SK-N-SH treated with all-trans-retinoic acid at 6 μM for 48 hours (cell line): ENCODE results near the gene TBCK.
A peak's percentile ranks its signal among the peaks of the same experiment; 100 is the strongest.

Experiments
- ATAC-seq: fragments of 200-7000 bp; cut with Tn5 transposase; 3 replicates; pipeline ENCODE4 v1.9.1; 2020; ENCODE audit warnings: mild to moderate bottlenecking, moderate library complexity
- BACH2 ChIP-seq: fragments of 250-450 bp; sonication (Bioruptor Pico); IDR thresholded peaks from 2 replicates; pipeline ENCODE4 v1.9.0; 2021; ENCODE audit warnings: mild to moderate bottlenecking, borderline replicate concordance
- CSDC2 ChIP-seq: fragments of 250-450 bp; sonication (Bioruptor Pico); IDR thresholded peaks from 2 replicates; pipeline ENCODE4 v1.5.0; 2020; ENCODE audit warnings: mild to moderate bottlenecking, moderate library complexity
- ESRRG ChIP-seq: fragments of 250-450 bp; sonication (Bioruptor Pico); IDR thresholded peaks from 2 replicates; pipeline ENCODE4 v1.6.1; 2021; ENCODE audit warnings: mild to moderate bottlenecking
- GLIS3 ChIP-seq: fragments of 250-450 bp; sonication (Bioruptor Pico); IDR thresholded peaks from 2 replicates; pipeline ENCODE4 v1.5.0; 2020; ENCODE audit warnings: mild to moderate bottlenecking, moderate library complexity
- ISL1 ChIP-seq: fragments of 250-450 bp; sonication (Bioruptor Pico); IDR thresholded peaks from 2 replicates; pipeline ENCODE4 v2.1.2; 2022; ENCODE audit warnings: mild to moderate bottlenecking, moderate library complexity
- OSR1 ChIP-seq: fragments of 250-450 bp; sonication (Bioruptor Pico); IDR thresholded peaks from 2 replicates; pipeline ENCODE4 v1.8.0; 2022; ENCODE audit warnings: moderate library complexity, mild to moderate bottlenecking, inconsistent platforms
- PPARA ChIP-seq: fragments of 250-450 bp; sonication (Bioruptor Pico); IDR thresholded peaks from 2 replicates; pipeline ENCODE4 v1.5.0; 2020; ENCODE audit warnings: mild to moderate bottlenecking, borderline replicate concordance
- RARB ChIP-seq: fragments of 250-450 bp; sonication (Bioruptor Pico); IDR thresholded peaks from 2 replicates; pipeline ENCODE4 v1.8.0; 2021; ENCODE audit warnings: mild to moderate bottlenecking, moderate library complexity
- SNAI2 ChIP-seq: fragments of 250-450 bp; sonication (Bioruptor Pico); IDR thresholded peaks from 2 replicates; pipeline ENCODE4 v1.5.0; 2020; ENCODE audit warnings: mild to moderate bottlenecking, moderate library complexity
- TCF4 ChIP-seq: fragments of 250-450 bp; sonication (Bioruptor Pico); IDR thresholded peaks from 2 replicates; pipeline ENCODE4 v1.8.0; 2021; ENCODE audit warnings: mild to moderate bottlenecking, moderate library complexity, borderline replicate concordance
- TOX ChIP-seq: fragments of 250-450 bp; sonication (Bioruptor Pico); IDR thresholded peaks from 2 replicates; pipeline ENCODE4 v1.8.0; 2021; ENCODE audit warnings: mild to moderate bottlenecking, moderate library complexity, borderline replicate concordance
- ZC3H10 ChIP-seq: fragments of 250-450 bp; sonication (Bioruptor Pico); IDR thresholded peaks from 2 replicates; pipeline ENCODE4 v1.5.1; 2021; ENCODE audit warnings: mild to moderate bottlenecking, moderate library complexity
- ZFP3 ChIP-seq: fragments of 250-450 bp; sonication (Bioruptor Pico); IDR thresholded peaks from 2 replicates; pipeline ENCODE4 v1.5.0; 2020; ENCODE audit warnings: mild to moderate bottlenecking, moderate library complexity
- ZFP30 ChIP-seq: fragments of 450-650 bp; formaldehyde crosslinking; IDR thresholded peaks from 2 replicates; pipeline ENCODE4 v1.5.0; 2022; ENCODE audit warnings: mild to moderate bottlenecking, moderate library complexity
- ZNF565 ChIP-seq: fragments of 450-650 bp; formaldehyde crosslinking; conservative IDR thresholded peaks from 2 replicates; pipeline ENCODE4 v1.5.0; 2020; ENCODE audit warnings: low read depth, mild to moderate bottlenecking, moderate library complexity
- ZNF8 ChIP-seq: fragments of 450-650 bp; formaldehyde crosslinking; IDR thresholded peaks from 2 replicates; pipeline ENCODE4 v1.5.0; 2020; ENCODE audit warnings: mild to moderate bottlenecking, moderate library complexity
- TF ChIP-seq, protein P1 (sequence below): fragments of 250-450 bp; sonication (Bioruptor Pico); IDR thresholded peaks from 2 replicates; pipeline ENCODE4 v1.5.1; 2021; ENCODE audit warnings: mild to moderate bottlenecking, moderate library complexity
- TF ChIP-seq, protein P2 (sequence below): fragments of 250-450 bp; sonication (Bioruptor Pico); IDR thresholded peaks from 2 replicates; pipeline ENCODE4 v1.8.0; 2020; ENCODE audit warnings: mild to moderate bottlenecking, moderate library complexity, borderline replicate concordance
- TF ChIP-seq, protein P3 (sequence below): fragments of 250-450 bp; sonication (Bioruptor Pico); IDR thresholded peaks from 2 replicates; pipeline ENCODE4 v1.8.0; 2021; ENCODE audit warnings: low read depth, mild to moderate bottlenecking, moderate library complexity, borderline replicate concordance
- TF ChIP-seq, protein P4 (sequence below): fragments of 250-450 bp; sonication (Bioruptor Pico); IDR thresholded peaks from 2 replicates; pipeline ENCODE4 v1.5.1; 2020; ENCODE audit warnings: low read depth, mild to moderate bottlenecking, moderate library complexity

TBCK gene

DNA sequence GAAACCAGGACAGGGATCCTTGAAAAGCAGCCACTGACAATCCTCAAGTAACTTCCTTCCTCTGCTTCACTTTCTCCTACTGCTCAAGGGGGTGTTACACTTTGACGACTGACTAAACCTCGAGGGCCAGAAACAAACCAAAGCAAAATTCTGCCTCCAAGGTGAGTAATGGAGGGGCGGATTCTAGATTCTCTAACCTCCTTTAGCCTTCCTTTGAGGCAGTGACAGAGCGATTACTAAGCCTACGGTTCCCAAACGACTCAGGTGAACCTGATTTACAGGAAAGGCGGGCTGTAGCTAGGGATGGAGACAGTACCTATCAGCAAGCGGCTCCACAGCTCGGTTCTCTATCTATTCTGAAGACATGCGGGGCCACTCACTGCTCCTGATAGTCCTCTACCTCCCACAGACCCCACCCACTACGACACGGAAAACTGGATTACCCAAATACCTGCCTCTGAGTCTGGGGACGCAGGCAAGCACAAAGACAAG is 487 bp downstream of the TBCK start:
- peak; percentile 42 for ATAC-seq
- TF ChIP-seq TCF4, result no peak
- TF ChIP-seq, protein P1, sequence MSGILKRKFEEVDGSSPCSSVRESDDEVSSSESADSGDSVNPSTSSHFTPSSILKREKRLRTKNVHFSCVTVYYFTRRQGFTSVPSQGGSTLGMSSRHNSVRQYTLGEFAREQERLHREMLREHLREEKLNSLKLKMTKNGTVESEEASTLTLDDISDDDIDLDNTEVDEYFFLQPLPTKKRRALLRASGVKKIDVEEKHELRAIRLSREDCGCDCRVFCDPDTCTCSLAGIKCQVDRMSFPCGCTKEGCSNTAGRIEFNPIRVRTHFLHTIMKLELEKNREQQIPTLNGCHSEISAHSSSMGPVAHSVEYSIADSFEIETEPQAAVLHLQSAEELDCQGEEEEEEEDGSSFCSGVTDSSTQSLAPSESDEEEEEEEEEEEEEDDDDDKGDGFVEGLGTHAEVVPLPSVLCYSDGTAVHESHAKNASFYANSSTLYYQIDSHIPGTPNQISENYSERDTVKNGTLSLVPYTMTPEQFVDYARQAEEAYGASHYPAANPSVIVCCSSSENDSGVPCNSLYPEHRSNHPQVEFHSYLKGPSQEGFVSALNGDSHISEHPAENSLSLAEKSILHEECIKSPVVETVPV (CRISPR knock-in tag), result no peak
- TF ChIP-seq ZC3H10 (CRISPR knock-in tag), result no peak
- TF ChIP-seq ZFP30 (CRISPR knock-in tag), result no peak
- TF ChIP-seq, protein P2, sequence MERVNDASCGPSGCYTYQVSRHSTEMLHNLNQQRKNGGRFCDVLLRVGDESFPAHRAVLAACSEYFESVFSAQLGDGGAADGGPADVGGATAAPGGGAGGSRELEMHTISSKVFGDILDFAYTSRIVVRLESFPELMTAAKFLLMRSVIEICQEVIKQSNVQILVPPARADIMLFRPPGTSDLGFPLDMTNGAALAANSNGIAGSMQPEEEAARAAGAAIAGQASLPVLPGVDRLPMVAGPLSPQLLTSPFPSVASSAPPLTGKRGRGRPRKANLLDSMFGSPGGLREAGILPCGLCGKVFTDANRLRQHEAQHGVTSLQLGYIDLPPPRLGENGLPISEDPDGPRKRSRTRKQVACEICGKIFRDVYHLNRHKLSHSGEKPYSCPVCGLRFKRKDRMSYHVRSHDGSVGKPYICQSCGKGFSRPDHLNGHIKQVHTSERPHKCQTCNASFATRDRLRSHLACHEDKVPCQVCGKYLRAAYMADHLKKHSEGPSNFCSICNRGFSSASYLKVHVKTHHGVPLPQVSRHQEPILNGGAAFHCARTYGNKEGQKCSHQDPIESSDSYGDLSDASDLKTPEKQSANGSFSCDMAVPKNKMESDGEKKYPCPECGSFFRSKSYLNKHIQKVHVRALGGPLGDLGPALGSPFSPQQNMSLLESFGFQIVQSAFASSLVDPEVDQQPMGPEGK (CRISPR knock-in tag), result no peak
- TF ChIP-seq ZFP3 (CRISPR knock-in tag), result no peak
- TF ChIP-seq, protein P3, sequence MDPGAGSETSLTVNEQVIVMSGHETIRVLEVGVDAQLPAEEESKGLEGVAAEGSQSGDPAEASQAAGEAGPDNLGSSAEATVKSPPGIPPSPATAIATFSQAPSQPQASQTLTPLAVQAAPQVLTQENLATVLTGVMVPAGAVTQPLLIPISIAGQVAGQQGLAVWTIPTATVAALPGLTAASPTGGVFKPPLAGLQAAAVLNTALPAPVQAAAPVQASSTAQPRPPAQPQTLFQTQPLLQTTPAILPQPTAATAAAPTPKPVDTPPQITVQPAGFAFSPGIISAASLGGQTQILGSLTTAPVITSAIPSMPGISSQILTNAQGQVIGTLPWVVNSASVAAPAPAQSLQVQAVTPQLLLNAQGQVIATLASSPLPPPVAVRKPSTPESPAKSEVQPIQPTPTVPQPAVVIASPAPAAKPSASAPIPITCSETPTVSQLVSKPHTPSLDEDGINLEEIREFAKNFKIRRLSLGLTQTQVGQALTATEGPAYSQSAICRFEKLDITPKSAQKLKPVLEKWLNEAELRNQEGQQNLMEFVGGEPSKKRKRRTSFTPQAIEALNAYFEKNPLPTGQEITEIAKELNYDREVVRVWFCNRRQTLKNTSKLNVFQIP, result no peak
- TF ChIP-seq PPARA (CRISPR knock-in tag), result no peak
- no peak for TF ChIP-seq ESRRG (CRISPR knock-in tag)
- TF ChIP-seq SNAI2, result no peak
- no peak for TF ChIP-seq ISL1 (CRISPR knock-in tag)
- no peak for TF ChIP-seq TOX (CRISPR knock-in tag)
- TF ChIP-seq BACH2 (CRISPR knock-in tag), result no peak
- TF ChIP-seq OSR1 (CRISPR knock-in tag), result no peak
- TF ChIP-seq, all 23 proteins: peak for 0

DNA sequence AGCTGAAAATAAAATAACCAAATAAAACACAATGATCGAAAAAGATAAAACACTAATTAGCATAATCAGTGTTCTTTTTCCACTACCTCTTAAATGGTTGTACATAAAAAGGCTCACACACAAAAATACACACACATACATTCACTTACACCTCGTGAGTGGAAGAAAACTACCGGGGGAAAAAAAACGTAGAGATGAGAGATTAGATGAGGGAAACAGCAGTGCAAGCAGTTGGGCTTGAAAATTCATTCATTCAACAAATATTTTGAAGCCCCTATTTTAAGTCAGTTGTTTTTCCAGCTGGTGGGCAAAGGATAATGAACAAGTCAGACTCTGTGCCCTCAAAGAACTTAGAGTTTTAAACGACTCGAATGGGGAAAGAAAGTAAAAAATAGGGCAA is 1.0 kb downstream of the TBCK start:
- no peak for ATAC-seq
- no peak for TF ChIP-seq SNAI2
- TF ChIP-seq, protein P3, result no peak
- TF ChIP-seq, all 23 proteins: peak for 0

DNA sequence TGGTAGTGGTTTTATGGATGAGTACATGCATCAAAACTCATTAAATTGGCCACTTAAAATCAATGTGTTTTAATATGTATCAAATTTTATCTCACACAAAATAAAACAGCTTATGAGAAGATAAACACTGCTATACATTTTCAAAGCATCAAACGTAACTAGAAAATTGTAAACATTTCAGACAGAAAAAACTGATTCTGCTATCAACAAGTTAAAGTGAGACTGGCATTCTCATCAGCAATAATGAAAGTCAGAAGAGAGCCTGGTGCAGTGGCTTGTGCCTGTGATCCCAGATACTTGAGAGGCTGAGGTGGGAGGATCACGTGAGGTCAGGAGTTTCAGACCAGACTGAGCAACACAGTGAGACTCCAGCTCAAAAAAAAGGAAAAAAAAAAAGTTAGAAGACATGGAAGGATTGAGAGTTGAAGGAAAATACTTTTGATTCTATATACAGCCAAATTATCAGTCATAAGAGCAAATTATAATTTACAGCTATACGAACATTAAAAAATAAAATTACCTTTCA is 2.9 kb downstream of the TBCK start:
- ATAC-seq, result no peak
- TF ChIP-seq OSR1 (CRISPR knock-in tag), result no peak
- no peak for TF ChIP-seq ZC3H10 (CRISPR knock-in tag)
- no peak for TF ChIP-seq CSDC2 (CRISPR knock-in tag)
- TF ChIP-seq TOX (CRISPR knock-in tag), result no peak

DNA sequence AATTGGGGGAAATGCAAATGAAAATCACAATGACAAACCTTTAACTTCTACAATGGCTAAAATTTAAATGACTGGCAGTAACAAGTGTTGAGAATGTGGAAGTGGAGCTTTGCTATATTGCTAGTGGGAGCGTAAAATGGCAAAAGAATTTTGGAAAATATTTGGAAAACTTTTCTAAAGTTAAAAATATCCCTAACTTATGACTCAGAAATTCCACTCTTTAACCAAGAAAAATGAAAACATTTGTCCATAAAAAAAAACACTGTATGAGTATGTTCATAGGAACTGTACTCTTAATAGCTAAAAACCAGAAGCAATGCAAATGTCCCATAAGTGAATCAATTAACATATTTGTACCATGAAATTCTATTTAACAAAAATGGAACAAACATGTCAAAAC is 3.6 kb downstream of the TBCK start:
- no peak for ATAC-seq

DNA sequence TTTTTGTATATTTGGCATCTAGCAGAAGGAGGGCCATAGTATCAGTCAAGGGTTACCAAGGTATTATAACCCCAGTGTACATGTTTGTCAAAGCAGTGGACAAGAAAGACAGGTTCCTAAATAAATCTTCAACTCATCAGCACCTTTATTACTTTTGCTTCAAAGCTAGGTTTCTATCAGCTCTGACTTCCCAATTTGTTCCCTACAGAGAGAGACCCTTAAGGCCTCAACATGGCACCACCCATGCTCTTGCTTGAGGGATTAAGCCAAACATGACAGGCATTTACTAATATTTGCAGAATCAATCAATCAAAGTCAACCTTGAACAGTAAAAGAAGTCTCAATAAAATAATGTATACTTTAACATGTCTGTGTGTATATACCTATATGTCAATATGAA is 9.4 kb downstream of the TBCK start:
- ATAC-seq, result no peak
- TF ChIP-seq ISL1 (CRISPR knock-in tag) (no peak), RARB (CRISPR knock-in tag) (no peak), CSDC2 (CRISPR knock-in tag) (no peak), ESRRG (CRISPR knock-in tag) (no peak), ZNF565 (CRISPR knock-in tag) (no peak), BACH2 (CRISPR knock-in tag) (no peak), ZNF8 (CRISPR knock-in tag) (no peak), TOX (CRISPR knock-in tag) (no peak), ZFP3 (CRISPR knock-in tag) (no peak), ZFP30 (CRISPR knock-in tag) (no peak), GLIS3 (CRISPR knock-in tag) (no peak)
- TF ChIP-seq, protein P4, sequence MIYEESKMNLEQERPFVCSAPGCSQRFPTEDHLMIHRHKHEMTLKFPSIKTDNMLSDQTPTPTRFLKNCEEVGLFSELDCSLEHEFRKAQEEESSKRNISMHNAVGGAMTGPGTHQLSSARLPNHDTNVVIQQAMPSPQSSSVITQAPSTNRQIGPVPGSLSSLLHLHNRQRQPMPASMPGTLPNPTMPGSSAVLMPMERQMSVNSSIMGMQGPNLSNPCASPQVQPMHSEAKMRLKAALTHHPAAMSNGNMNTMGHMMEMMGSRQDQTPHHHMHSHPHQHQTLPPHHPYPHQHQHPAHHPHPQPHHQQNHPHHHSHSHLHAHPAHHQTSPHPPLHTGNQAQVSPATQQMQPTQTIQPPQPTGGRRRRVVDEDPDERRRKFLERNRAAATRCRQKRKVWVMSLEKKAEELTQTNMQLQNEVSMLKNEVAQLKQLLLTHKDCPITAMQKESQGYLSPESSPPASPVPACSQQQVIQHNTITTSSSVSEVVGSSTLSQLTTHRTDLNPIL (CRISPR knock-in tag), result no peak
- TF ChIP-seq, protein P3, result no peak
- TF ChIP-seq, protein P1 (CRISPR knock-in tag), result no peak
- TF ChIP-seq, protein P2 (CRISPR knock-in tag), result no peak

More for the DNA sequence above, 3.6 kb downstream of the TBCK start:
- TF ChIP-seq SNAI2 (no peak), ISL1 (CRISPR knock-in tag) (peak; percentile 49; the same call in 1 of the 2 replicates)
- TF ChIP-seq, all 23 proteins: peak for 1
